Cardiac muscle cell (in vitro differentiated cells and primary cell): ENCODE data around the gene SIRT3. TPM values are rescaled to one million over a fixed set of nuclear protein-coding genes. Genes with fewer than 3 reads are reported as not detected.

Source experiments
- DNase-seq, 2 donors: peaks; one replicate each; pipeline versions ENCODE4 v3.0.0 to v3.0.0-alpha.2; 2010 to 2017; ENCODE audit warnings: low read depth in 1 of 2, low spot score in 1 of 2
- H3K27ac ChIP-seq: fragments of 200-600 bp; sonication (generic); 2 replicates; pipeline ENCODE4 v1.5.1; 2016
- H3K27me3 ChIP-seq: fragments of 200-600 bp; sonication (generic); 2 replicates; pipeline ENCODE4 v1.6.0; 2016; ENCODE audit warnings: control low read depth
- H3K36me3 ChIP-seq: fragments of 200-600 bp; sonication (generic); 2 replicates; pipeline ENCODE4 v1.5.1; 2016; ENCODE audit warnings: control low read depth
- H3K4me1 ChIP-seq: fragments of 200-600 bp; sonication (generic); 2 replicates; pipeline ENCODE4 v1.8.1; 2017; ENCODE audit warnings: low read depth, mild to moderate bottlenecking, mixed run types
- H3K4me3 ChIP-seq: fragments of 200-600 bp; sonication (generic); 2 replicates; pipeline ENCODE4 v1.5.1; 2016; ENCODE audit warnings: mild to moderate bottlenecking
- H3K9me3 ChIP-seq: fragments of 200-600 bp; sonication (generic); 2 replicates; pipeline ENCODE4 v1.5.1; 2017; ENCODE audit warnings: low read depth, mild to moderate bottlenecking, control low read depth
- polyA plus RNA-seq: library from polyadenylated mRNA; unstranded; fragments of >200 nt; fragmentation: Nextera tagmentation; extraction: Ambion mirVana; gene quantifications from 2 replicates; pipeline ENCODE4 v1.2.1, GENCODE V29; 2016
- total RNA-seq: library from RNA; depleted of rRNA; stranded (reverse); fragments of >200 nt; gene quantifications from 2 replicates; pipeline ENCODE4 v1.2.3, GENCODE V29; 2016
- TF ChIP-seq, protein P1 (sequence below): IDR thresholded peaks from 2 replicates; pipeline ENCODE4 v1.5.1; 2012; ENCODE audit warnings: low read depth, mild to moderate bottlenecking, low read length

SIRT3 gene
- total and polyA plus RNA-seq, 2 experiments from 2014 or later, result 46.1 to 53.6 TPM

DNA sequence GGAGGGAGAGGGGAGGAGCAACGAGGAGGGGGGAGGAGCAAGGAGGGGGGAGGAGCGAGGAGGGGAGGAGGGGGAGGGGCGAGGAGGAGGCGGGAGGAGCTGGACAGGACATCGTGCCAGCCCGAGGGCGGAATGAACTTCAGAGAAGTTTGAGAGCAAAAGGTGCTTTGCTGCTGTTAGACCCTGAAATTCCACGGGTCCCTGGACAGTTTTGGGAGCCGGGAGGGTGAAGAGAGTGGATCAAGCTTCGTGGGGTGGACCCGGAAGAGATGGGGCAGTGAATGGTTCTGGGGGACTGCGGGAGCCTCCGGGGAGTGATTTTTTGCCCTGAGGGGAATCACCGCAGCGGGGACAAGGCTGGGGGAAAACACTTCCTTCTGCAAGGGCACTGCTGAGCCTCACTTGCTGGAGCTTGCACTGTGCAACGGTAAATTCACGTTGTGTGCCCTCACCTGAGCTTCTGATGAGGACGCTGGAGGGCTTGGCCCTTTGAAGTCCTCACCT, 31.4 kb upstream of the SIRT3 start:
- no peak for DNase-seq
- Histone ChIP-seq H3K27me3 (peaks cover 5% of the 10 kb centered on the region), H3K4me1 (no peaks in the 10 kb centered on the region), H3K4me3 (no peak overlapping the region), H3K36me3 (no peaks in the 10 kb centered on the region), H3K27ac (no peak overlapping the region), H3K9me3 (no peaks in the 10 kb centered on the region)
- TF ChIP-seq, protein P1, sequence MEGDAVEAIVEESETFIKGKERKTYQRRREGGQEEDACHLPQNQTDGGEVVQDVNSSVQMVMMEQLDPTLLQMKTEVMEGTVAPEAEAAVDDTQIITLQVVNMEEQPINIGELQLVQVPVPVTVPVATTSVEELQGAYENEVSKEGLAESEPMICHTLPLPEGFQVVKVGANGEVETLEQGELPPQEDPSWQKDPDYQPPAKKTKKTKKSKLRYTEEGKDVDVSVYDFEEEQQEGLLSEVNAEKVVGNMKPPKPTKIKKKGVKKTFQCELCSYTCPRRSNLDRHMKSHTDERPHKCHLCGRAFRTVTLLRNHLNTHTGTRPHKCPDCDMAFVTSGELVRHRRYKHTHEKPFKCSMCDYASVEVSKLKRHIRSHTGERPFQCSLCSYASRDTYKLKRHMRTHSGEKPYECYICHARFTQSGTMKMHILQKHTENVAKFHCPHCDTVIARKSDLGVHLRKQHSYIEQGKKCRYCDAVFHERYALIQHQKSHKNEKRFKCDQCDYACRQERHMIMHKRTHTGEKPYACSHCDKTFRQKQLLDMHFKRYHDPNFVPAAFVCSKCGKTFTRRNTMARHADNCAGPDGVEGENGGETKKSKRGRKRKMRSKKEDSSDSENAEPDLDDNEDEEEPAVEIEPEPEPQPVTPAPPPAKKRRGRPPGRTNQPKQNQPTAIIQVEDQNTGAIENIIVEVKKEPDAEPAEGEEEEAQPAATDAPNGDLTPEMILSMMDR, result no peak

DNA sequence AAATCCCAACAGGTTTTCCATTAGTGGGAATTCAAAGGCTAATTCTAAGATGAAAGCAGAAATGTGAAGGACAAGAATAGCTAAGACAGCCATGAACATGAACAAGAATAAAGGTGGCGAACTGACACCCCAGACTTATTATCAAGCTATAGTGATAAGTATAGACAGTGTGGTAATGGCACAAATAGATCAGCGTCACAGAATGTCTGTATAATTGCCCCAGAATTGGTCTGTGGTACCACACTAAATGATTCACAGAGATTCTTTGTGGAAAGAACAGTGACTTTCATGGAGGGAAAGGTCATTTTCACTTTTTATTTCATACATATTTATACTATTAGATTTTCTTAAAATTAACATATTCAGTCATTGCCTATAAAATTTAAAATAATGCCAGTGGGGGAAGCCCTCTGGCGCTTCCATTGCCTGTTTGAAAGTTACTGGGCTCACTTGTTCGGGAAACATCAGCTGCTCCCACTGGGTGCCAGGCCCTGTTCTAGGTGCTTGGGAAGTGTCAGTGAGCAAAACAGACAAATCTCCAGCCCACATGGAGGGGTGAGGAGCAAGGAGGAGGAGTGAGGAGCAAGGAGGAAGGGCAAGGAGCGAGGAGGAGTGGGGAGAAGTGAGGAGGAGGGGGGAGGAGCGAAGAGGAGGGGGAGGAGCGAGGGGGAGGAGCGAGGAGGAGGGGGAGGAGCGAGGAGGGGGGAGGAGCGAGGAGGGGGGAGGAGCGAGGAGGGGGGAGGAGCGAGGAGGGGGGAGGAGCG, 30.7 kb upstream of the SIRT3 start:
- H3K27me3 ChIP-seq, result peaks cover 5% of the 10 kb centered on the region
- TF ChIP-seq, protein P1, result no peak
- H3K9me3 ChIP-seq, result no peaks in the 10 kb centered on the region
- H3K27ac ChIP-seq, result no peak overlapping the region
- no peaks in the 10 kb centered on the region for H3K36me3 ChIP-seq
- H3K4me3 ChIP-seq, result no peak overlapping the region
- H3K4me1 ChIP-seq, result no peaks in the 10 kb centered on the region
- DNase-seq, result no peak

GRCh38 chr11:261624-262023, 25.5 kb upstream of the SIRT3 start:
- TF ChIP-seq, protein P1, result no peak
- H3K27me3 ChIP-seq, result no peaks in the 10 kb centered on the region
- no peaks in the 10 kb centered on the region for H3K36me3 ChIP-seq
- DNase-seq, result no peak
- no peaks in the 10 kb centered on the region for H3K9me3 ChIP-seq
- H3K4me3 ChIP-seq, result no peak overlapping the region
- H3K27ac ChIP-seq, result no peak overlapping the region
- H3K4me1 ChIP-seq, result peaks cover 5% of the 10 kb centered on the region

DNA sequence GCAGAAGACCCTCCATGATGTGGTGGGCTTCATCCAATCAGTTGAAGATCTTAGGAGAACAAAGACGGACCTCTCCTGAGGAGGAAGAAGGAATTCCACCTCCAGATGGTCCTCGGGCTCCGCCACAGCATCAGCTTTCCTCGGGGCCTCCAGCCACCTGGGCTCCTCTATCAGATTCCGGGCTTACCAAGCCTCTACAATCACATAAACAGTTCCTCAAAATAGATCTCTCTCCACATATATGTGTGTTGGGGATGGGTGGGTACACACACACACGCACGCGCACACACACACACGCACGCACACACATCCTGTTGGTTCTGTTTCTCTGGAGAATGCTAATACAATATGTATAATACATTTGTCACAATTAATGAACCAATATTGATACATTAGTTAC, 23.3 kb upstream of the SIRT3 start:
- Histone ChIP-seq H3K4me1 (peaks cover 5% of the 10 kb centered on the region), H3K9me3 (no peaks in the 10 kb centered on the region), H3K27me3 (no peaks in the 10 kb centered on the region), H3K27ac (no peak overlapping the region), H3K36me3 (no peaks in the 10 kb centered on the region), H3K4me3 (no peak overlapping the region)
- TF ChIP-seq, protein P1, result no peak
- no peak for DNase-seq

GRCh38 chr11:257766-258493, 21.8 kb upstream of the SIRT3 start:
- TF ChIP-seq, protein P1, result peak; percentile 16
- DNase-seq, result no peak

More at GRCh38 chr11:257766-258493, 21.8 kb upstream of the SIRT3 start:
- Histone ChIP-seq H3K27ac (no peak overlapping the region), H3K4me3 (no peak overlapping the region), H3K4me1 (peaks cover 5% of the 10 kb centered on the region), H3K27me3 (no peaks in the 10 kb centered on the region), H3K36me3 (peaks cover 2% of the 10 kb centered on the region), H3K9me3 (no peaks in the 10 kb centered on the region)
